ENCODE measurements around the gene ZDHHC8.

ZDHHC8 gene

GRCh38 chr22:20111045-20111688, 20.4 kb upstream of the ZDHHC8 start:
- no peak overlapping the region for H3K4me3 ChIP-seq (ENCODE audit: low read length)
- no peaks in the 10 kb centered on the region for H3K27me3 ChIP-seq (replicated peaks; ENCODE audit: control insufficient read depth, insufficient read depth, low read length)
- peaks cover 21% of the 10 kb centered on the region for H3K4me1 ChIP-seq (ENCODE audit: control insufficient read depth, insufficient read depth, low read length)
- no peaks in the 10 kb centered on the region for H3K9me3 ChIP-seq (ENCODE audit: control insufficient read depth, low read length)
- H3K36me3 ChIP-seq (ENCODE audit: control insufficient read depth, insufficient read depth, low read length, severe bottlenecking), result peaks cover 85% of the 10 kb centered on the region
- peak; percentile 17 for DNase-seq (ENCODE audit: low read depth)
- no peak overlapping the region for H3K9ac ChIP-seq (ENCODE audit: low read length)

GRCh38 chr22:20111689-20112622, 19.6 kb upstream of the ZDHHC8 start:
- Histone ChIP-seq H3K4me1 (ENCODE audit: control insufficient read depth, insufficient read depth, low read length) (peaks cover 22% of the 10 kb centered on the region), H3K36me3 (ENCODE audit: control insufficient read depth, insufficient read depth, low read length, severe bottlenecking) (peaks cover 77% of the 10 kb centered on the region), H3K27me3 (replicated peaks; ENCODE audit: control insufficient read depth, insufficient read depth, low read length) (no peaks in the 10 kb centered on the region), H3K9ac (ENCODE audit: low read length) (peak overlapping the region; percentile 41), H3K4me3 (ENCODE audit: low read length) (no peak overlapping the region), H3K9me3 (ENCODE audit: control insufficient read depth, low read length) (no peaks in the 10 kb centered on the region)
- no peak for DNase-seq (ENCODE audit: low read depth)

DNA sequence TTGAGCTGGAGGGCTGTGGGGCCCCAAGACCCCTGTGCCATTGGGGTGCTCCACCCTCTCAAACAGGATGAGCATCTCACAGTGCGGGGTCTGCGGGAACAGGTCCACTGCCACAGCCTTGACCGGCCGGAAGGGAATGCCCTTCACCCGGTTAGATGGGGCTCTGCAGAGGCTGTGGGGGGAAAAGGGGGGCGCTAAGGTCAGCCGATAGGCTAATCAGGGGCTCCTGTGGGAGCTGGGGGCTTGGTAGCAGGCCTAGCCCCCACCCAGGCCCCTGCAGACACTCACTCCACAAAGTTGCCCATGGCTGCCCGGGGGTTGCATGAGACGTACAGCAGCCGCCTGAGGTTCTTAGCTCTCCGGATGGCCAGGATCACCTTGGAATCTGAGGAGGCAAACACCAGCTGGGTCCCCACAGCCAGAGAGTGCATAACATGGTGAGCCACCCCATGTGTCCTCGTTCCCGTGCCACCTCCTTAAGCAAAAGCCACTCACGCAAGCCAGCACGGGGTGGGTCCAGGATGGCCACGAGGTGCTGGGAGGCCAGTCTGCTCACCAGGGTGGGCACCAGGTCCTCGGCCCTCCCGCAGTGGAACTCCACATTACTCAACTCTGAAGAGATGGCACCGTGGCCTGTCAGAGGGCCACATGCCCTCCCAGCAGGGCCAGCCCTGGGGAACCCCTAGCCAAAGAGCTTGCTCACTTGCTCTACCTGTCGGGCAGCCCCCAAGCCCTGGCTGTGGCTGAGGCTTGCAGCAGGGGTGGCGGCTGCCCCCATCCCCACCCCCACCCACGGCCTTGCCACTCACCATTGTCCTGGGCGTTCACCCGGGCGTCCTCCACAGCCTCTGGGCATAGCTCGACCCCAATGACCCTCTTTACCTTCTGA, 18.7 kb upstream of the ZDHHC8 start:
- Histone ChIP-seq H3K4me3 (ENCODE audit: low read length) (no peak overlapping the region), H3K27me3 (replicated peaks; ENCODE audit: control insufficient read depth, insufficient read depth, low read length) (no peaks in the 10 kb centered on the region), H3K36me3 (ENCODE audit: control insufficient read depth, insufficient read depth, low read length, severe bottlenecking) (peaks cover 68% of the 10 kb centered on the region), H3K4me1 (ENCODE audit: control insufficient read depth, insufficient read depth, low read length) (peaks cover 22% of the 10 kb centered on the region), H3K9ac (ENCODE audit: low read length) (peak overlapping the region; percentile 41), H3K9me3 (ENCODE audit: control insufficient read depth, low read length) (no peaks in the 10 kb centered on the region)
- no peak for DNase-seq (ENCODE audit: low read depth)

DNA sequence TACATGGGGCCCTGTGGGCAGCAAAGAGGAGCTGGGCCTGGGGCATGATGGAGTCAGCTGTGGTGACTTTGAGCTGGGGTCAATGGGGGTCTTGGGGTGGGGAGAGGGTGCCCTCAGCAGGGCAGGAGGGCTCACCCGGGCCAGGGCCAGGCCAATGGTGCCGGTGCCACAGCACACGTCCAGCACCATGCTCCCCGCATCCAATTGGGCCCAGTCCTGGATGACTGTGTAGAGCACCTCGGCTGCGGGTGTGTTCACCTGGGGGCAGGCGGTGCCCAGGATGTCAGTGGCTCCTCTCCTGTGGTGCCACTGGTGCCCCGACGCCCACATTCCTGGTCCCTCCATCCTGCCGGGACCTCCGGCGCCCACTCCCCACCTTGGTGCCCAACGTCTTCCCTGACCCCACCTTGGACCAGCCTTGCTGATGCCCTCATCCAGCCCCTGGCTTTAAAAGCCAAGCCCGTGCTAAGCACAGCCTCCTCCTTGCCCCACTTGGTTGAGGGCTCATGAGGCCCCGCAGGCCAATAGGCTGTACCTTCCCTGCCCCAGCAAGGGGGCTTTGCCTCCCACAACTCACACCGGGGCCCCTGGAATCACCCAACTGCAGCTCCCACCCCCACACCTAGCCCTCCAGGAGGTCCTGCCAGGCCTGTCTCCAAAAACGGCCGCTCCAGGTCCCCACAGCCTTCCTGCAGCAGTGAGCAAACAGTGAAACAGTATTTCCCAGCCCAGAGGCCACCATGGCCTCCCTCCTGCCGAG, 17.9 kb upstream of the ZDHHC8 start:
- peaks cover 30% of the 10 kb centered on the region for H3K4me1 ChIP-seq (ENCODE audit: control insufficient read depth, insufficient read depth, low read length)
- H3K9ac ChIP-seq (ENCODE audit: low read length), result peak overlapping the region; percentile 18
- no peaks in the 10 kb centered on the region for H3K27me3 ChIP-seq (replicated peaks; ENCODE audit: control insufficient read depth, insufficient read depth, low read length)
- no peaks in the 10 kb centered on the region for H3K9me3 ChIP-seq (ENCODE audit: control insufficient read depth, low read length)
- H3K36me3 ChIP-seq (ENCODE audit: control insufficient read depth, insufficient read depth, low read length, severe bottlenecking), result peaks cover 59% of the 10 kb centered on the region
- H3K4me3 ChIP-seq (ENCODE audit: low read length), result no peak overlapping the region
- DNase-seq (ENCODE audit: low read depth), result no peak

DNA sequence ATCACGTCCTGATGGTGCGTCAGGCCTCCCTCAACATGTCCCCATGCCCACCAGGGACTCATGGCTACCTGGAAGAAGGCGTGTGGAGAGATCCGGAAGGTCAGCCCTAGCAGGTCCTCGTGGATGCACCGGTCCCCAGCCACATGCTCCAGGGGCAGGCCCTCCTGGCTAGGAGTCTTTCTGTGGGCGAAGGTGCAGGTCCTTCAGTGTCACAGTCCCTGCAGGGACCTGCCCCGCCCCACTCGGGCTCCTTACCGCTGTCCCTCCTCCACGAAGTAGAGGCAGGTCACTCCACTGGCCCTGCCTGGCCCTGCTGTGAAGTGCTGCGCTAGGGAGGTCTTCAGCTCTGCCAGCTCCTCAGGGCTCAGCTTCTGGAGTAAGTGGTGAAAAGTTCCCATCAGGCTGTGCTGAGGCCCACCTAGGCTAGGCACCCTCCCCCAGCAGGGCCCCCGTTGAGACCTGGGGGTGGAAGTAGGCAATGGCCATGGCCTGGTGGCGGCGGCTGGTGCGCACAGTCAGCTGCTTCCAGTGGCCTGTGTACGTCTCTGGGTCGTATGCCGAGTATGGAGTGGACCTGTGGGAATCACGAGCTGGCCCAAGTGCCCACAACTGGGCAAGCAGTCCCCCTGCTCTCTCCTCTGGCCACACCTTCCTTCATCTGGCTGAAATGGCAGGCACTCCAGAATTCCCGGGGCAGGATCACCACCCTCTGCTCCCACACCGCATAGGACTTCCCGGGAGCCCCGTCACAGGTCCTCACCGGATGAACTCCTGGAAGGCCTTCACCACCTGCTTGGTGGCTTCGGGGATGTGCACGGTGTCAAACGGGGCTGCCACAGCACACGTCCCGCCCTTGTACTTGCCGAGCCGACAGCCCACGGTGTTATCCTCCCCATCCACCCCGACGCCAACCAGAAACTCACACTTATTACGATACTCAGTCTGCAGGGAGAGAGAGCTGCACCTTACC, 16.8 kb upstream of the ZDHHC8 start:
- no peak for DNase-seq (ENCODE audit: low read depth)
- Histone ChIP-seq H3K9me3 (ENCODE audit: control insufficient read depth, low read length) (no peaks in the 10 kb centered on the region), H3K36me3 (ENCODE audit: control insufficient read depth, insufficient read depth, low read length, severe bottlenecking) (peaks cover 51% of the 10 kb centered on the region), H3K4me3 (ENCODE audit: low read length) (peak overlapping the region; percentile 97), H3K4me1 (ENCODE audit: control insufficient read depth, insufficient read depth, low read length) (peaks cover 36% of the 10 kb centered on the region), H3K27me3 (replicated peaks; ENCODE audit: control insufficient read depth, insufficient read depth, low read length) (no peaks in the 10 kb centered on the region), H3K9ac (ENCODE audit: low read length) (peak overlapping the region; percentile 98)

- no peak for DNase-seq (ENCODE audit: low read depth)
- H3K4me1 ChIP-seq (ENCODE audit: control insufficient read depth, insufficient read depth, low read length), result peaks cover 36% of the 10 kb centered on the region
- H3K9me3 ChIP-seq (ENCODE audit: control insufficient read depth, low read length), result no peaks in the 10 kb centered on the region
- H3K36me3 ChIP-seq (ENCODE audit: control insufficient read depth, insufficient read depth, low read length, severe bottlenecking), result peaks cover 51% of the 10 kb centered on the region
- H3K9ac ChIP-seq (ENCODE audit: low read length), result peak within 1 kb of the TSS; percentile 98
- no peaks in the 10 kb centered on the region for H3K27me3 ChIP-seq (replicated peaks; ENCODE audit: control insufficient read depth, insufficient read depth, low read length)
- H3K4me3 ChIP-seq (ENCODE audit: low read length), result peak within 1 kb of the TSS; percentile 97
Observed at GRCh38 chr22:20115691-20116375, 15.8 kb upstream of the ZDHHC8 start, which contains the start of gene RANBP1. TSS of gene RANBP1 (plus strand) at chr22:20116104. CDS start at chr22:20116185, 81 bp downstream.

DNA sequence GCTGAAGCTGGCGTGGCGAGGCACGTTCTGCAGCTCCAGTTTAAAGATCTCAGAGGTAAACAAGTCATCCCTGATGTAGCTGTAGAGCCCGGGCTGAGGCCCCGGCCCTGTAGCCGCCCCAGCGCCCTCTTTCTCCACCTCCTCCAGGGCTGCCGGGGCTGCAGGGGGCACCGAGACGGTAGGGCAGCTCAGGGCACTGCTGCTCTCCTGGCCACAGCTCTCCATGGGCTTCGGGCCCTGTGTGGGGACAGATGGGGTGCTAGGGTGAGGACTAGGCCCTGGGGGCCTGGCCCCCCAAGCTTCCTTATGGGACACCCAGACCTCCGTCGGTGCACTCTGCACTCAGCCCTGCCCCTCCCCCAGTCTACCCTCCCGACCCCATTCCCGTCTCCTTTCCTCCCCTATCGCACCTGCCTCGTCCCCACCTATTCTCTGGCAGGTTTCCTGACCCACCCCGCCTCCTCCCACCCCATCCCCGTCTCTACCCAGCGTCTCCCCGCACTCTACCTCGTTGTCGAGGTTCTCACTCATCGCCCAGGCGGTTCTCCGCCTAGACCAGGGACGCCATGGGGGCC, 15.1 kb upstream of the ZDHHC8 start:
- Histone ChIP-seq H3K36me3 (ENCODE audit: control insufficient read depth, insufficient read depth, low read length, severe bottlenecking) (peaks cover 47% of the 10 kb centered on the region), H3K9ac (ENCODE audit: low read length) (peak overlapping the region; percentile 98), H3K4me3 (ENCODE audit: low read length) (peak overlapping the region; percentile 97), H3K9me3 (ENCODE audit: control insufficient read depth, low read length) (no peaks in the 10 kb centered on the region), H3K27me3 (replicated peaks; ENCODE audit: control insufficient read depth, insufficient read depth, low read length) (no peaks in the 10 kb centered on the region), H3K4me1 (ENCODE audit: control insufficient read depth, insufficient read depth, low read length) (peaks cover 36% of the 10 kb centered on the region)
- DNase-seq (ENCODE audit: low read depth), result no peak

- Histone ChIP-seq H3K4me1 (ENCODE audit: control insufficient read depth, insufficient read depth, low read length) (peaks cover 32% of the 10 kb centered on the region), H3K36me3 (ENCODE audit: control insufficient read depth, insufficient read depth, low read length, severe bottlenecking) (peaks cover 48% of the 10 kb centered on the region), H3K4me3 (ENCODE audit: low read length) (peak within 1 kb of the TSS; percentile 97), H3K9me3 (ENCODE audit: control insufficient read depth, low read length) (no peaks in the 10 kb centered on the region), H3K27me3 (replicated peaks; ENCODE audit: control insufficient read depth, insufficient read depth, low read length) (no peaks in the 10 kb centered on the region), H3K9ac (ENCODE audit: low read length) (peak within 1 kb of the TSS; percentile 98)
- peak; percentile 99 for DNase-seq (ENCODE audit: low read depth)
Observed at GRCh38 chr22:20116951-20117632, 14.5 kb upstream of the ZDHHC8 start, which contains the start of gene TRMT2A. TSS of gene TRMT2A (minus strand) at chr22:20117226. CDS start at chr22:20116906, 320 bp downstream.
